Keratinocyte (primary cell): ENCODE data around the gene INAFM2. TPM values are rescaled to one million over a fixed set of nuclear protein-coding genes. Genes with fewer than 3 reads are reported as not detected.

Experiments used
- DNase-seq: peaks from one replicate; pipeline ENCODE4 v3.0.0-alpha.2; 2011; ENCODE audit warnings: low read depth, missing footprints, low spot score
- FAIRE-seq: peaks from 2 replicates; lab custom pipeline; 2011; peaks lifted over from hg19 to GRCh38; lab: Jason Lieb, UNC
- H2AFZ ChIP-seq: 2 replicates; pipeline ENCODE4 v1.6.0; 2012; ENCODE audit warnings: low read length, control low read depth, inconsistent platforms; ENCODE audit not compliant: control insufficient read depth
- H3K27ac ChIP-seq: 2 replicates; pipeline ENCODE4 v1.5.1; 2011; ENCODE audit warnings: low read length; ENCODE audit not compliant: control insufficient read depth, insufficient read depth
- H3K27me3 ChIP-seq: 3 replicates; pipeline ENCODE4 v1.6.0; 2011; ENCODE audit warnings: low read length; ENCODE audit not compliant: control insufficient read depth, insufficient read depth; ENCODE audit errors: extremely low read depth
- H3K36me3 ChIP-seq, 2 experiments: 2 replicates in 1 of 2; 3 replicates in 1 of 2; pipeline ENCODE4 v1.5.1; 2011; ENCODE audit warnings: low read length in 2 of 2, mild to moderate bottlenecking in 1 of 2; ENCODE audit not compliant: control insufficient read depth in 2 of 2, insufficient read depth in 2 of 2; ENCODE audit errors: extremely low read depth in 1 of 2
- H3K4me1 ChIP-seq: 3 replicates; pipeline ENCODE4 v1.5.1; 2011; ENCODE audit warnings: low read length; ENCODE audit not compliant: control insufficient read depth, insufficient read depth; ENCODE audit errors: extremely low read depth
- H3K4me2 ChIP-seq: 3 replicates; pipeline ENCODE4 v1.6.0; 2011; ENCODE audit warnings: low read depth, low read length; ENCODE audit not compliant: control insufficient read depth, insufficient read depth; ENCODE audit errors: extremely low read depth
- H3K4me3 ChIP-seq, 3 experiments: fragments of 200-600 bp in 1 of 3; sonication (generic) in 1 of 3; 2 replicates in 2 of 3; 3 replicates in 1 of 3; pipeline ENCODE4 v1.5.1; 2011 to 2016; ENCODE audit warnings: low read length in 3 of 3, mild to moderate bottlenecking in 3 of 3, control low read depth in 2 of 3, inconsistent platforms in 1 of 3, low read depth in 1 of 3, mixed read lengths in 1 of 3, mixed run types in 1 of 3, moderate library complexity in 1 of 3; ENCODE audit not compliant: control insufficient read depth in 2 of 3, insufficient read depth in 2 of 3; ENCODE audit errors: extremely low read depth in 1 of 3
- H3K79me2 ChIP-seq: 2 replicates; pipeline ENCODE4 v1.6.0; 2012; ENCODE audit warnings: low read length; ENCODE audit not compliant: control insufficient read depth, insufficient read depth
- H3K9ac ChIP-seq: 3 replicates; pipeline ENCODE4 v1.6.0; 2011; ENCODE audit warnings: low read length; ENCODE audit not compliant: control insufficient read depth, insufficient read depth; ENCODE audit errors: extremely low read depth
- H3K9me1 ChIP-seq: 3 replicates; pipeline ENCODE4 v1.6.0; 2011; ENCODE audit warnings: low read length; ENCODE audit not compliant: control insufficient read depth, insufficient read depth; ENCODE audit errors: extremely low read depth
- H3K9me3 ChIP-seq: 2 replicates; pipeline ENCODE4 v1.5.1; 2012; ENCODE audit warnings: low read depth, low read length; ENCODE audit not compliant: control insufficient read depth
- H4K20me1 ChIP-seq: 3 replicates; pipeline ENCODE4 v1.6.0; 2011; ENCODE audit warnings: low read length; ENCODE audit not compliant: control insufficient read depth, insufficient read depth; ENCODE audit errors: extremely low read depth
- EZH2 ChIP-seq: IDR thresholded peaks from one replicate; pipeline ENCODE4 v1.6.1; 2012; ENCODE audit warnings: inconsistent platforms, mild to moderate bottlenecking, low read length, moderate library complexity
- dilution Hi-C: fragments of 300-500 bp; cut with MboI; formaldehyde crosslinking; loops from one replicate; pipeline ENCODE4 v1.7.0; 2020; ENCODE audit warnings: low sequenced_read_pairs; ENCODE audit not compliant: extremely low pct_ligation_motif_present
- polyA plus RNA-seq, 5 experiments: library from polyadenylated mRNA; depleted of rRNA in 3 of 5; stranded (reverse) in 3 of 5; stranded (forward) in 1 of 5; unstranded in 1 of 5; fragments of >200 nt; gene quantifications; 1 replicate in 1 of 5; 2 replicates in 3 of 5; 3 replicates in 1 of 5; pipeline versions ENCODE4 v1.2.1 to v1.2.3, GENCODE V29; 2011 to 2012; ENCODE audit warnings: missing spikeins in 2 of 5, low read depth in 1 of 5, low replicate concordance in 1 of 5
- TF ChIP-seq, protein P1 (sequence below), 3 experiments: IDR thresholded peaks in 1 of 3; conservative IDR thresholded peaks in 1 of 3; optimal IDR thresholded peaks in 1 of 3; 2 replicates in 2 of 3; 3 replicates in 1 of 3; pipeline versions ENCODE3 to v1.5.1; 2011; ENCODE audit warnings: low read length in 3 of 3, mild to moderate bottlenecking in 3 of 3, moderate library complexity in 2 of 3, control low read depth in 1 of 3, inconsistent platforms in 1 of 3; ENCODE audit not compliant: insufficient read depth in 2 of 3; ENCODE audit errors: extremely low read depth in 1 of 3

INAFM2 gene
- polyA plus RNA-seq, 1 donor (not counting 4 experiments of a cell fraction or from before 2014, with no cell fraction given) = 15.2 TPM

DNA sequence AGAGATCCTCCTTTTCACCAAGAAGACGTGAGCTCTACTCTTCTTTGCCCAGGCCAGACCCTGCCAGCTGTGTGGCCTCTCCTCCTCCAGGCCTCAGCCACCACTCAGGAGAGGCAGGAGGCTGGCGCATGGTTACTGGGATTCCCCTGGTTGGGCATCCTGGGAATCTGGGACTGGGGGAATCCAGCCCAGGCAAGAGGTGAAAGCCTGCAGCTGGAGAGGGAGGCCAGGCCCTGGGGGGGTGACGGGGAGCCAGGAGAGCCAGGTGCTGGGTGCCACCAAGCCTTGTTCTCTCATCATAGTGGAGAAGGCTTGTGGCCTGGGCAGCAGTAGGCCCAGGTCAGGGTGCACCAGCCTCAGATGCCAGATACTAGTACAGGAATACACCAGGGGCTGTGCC is 11.0 kb downstream of the INAFM2 start:
- no peaks in the 10 kb centered on the region for H4K20me1 ChIP-seq
- peaks cover 24% of the 10 kb centered on the region for H3K79me2 ChIP-seq
- H3K36me3 ChIP-seq = peaks cover 22 to 39% of the 10 kb centered on the region in 2 experiments
- DNase-seq (no peak), FAIRE-seq (no peak)
- H3K27me3 ChIP-seq = no peaks in the 10 kb centered on the region
- no peak overlapping the region for H3K4me2 ChIP-seq
- peak overlapping the region; percentile 11 for H3K27ac ChIP-seq
- H3K9me3 ChIP-seq = no peaks in the 10 kb centered on the region
- dilution Hi-C loops = no loop called here
- H3K9ac ChIP-seq = no peak overlapping the region
- H2AFZ ChIP-seq = no peak overlapping the region
- H3K9me1 ChIP-seq = peaks cover 2% of the 10 kb centered on the region
- TF ChIP-seq, protein P1, sequence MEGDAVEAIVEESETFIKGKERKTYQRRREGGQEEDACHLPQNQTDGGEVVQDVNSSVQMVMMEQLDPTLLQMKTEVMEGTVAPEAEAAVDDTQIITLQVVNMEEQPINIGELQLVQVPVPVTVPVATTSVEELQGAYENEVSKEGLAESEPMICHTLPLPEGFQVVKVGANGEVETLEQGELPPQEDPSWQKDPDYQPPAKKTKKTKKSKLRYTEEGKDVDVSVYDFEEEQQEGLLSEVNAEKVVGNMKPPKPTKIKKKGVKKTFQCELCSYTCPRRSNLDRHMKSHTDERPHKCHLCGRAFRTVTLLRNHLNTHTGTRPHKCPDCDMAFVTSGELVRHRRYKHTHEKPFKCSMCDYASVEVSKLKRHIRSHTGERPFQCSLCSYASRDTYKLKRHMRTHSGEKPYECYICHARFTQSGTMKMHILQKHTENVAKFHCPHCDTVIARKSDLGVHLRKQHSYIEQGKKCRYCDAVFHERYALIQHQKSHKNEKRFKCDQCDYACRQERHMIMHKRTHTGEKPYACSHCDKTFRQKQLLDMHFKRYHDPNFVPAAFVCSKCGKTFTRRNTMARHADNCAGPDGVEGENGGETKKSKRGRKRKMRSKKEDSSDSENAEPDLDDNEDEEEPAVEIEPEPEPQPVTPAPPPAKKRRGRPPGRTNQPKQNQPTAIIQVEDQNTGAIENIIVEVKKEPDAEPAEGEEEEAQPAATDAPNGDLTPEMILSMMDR (optimal IDR thresholded peaks at IDR 0.05 in 1 of 3, IDR thresholded peaks at IDR 0.05 in 1 of 3, conservative IDR thresholded peaks at IDR 0.05 in 1 of 3; ENCODE audit: extremely low read depth in 1 of 3, insufficient read depth in 2 of 3, low read length in 3 of 3) = no peak
- TF ChIP-seq EZH2 = no peak
- H3K4me3 ChIP-seq = no peak overlapping the region
- H3K4me1 ChIP-seq = peaks cover 53% of the 10 kb centered on the region

DNA sequence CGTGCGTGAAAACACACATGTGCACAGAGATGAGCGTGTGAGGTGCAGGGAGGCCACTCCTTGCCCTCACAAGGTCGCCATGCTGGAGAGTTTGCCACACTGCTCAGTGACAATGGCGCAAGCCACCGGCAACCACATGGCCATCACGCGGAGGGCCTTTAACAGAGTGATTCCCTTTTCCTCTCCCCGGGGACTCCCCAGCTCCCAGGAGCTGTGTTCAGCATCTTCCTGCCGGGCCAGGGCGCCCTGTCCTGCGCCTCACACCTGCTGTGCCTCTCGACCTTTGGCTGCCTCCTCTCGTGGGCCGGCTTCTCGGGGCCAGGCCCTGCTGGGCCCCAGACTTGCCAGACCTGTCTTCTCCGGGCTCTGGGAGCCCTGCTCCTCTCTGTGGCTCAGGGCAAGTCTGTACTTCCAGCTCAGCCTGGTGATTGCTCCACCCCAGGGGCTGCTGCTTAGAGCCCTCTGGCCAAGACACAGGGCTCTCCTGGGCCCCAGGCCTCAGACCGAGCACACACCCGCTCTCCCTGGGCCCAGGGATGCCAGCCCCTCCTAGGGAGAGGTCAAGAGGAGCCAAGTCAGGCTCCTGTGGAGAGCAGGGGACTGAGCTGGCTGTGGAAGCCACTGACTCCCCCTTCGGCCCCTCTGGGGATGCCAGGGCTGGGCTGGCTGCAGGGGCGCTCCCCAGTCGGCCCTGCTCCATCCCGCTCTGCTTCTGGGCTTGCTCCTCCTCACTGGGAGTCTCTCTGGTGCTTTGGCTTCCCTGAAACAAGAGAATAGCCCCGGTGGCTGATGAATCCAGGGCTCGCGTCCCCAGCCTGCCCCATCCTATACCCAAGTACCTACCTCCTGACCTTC is 11.7 kb downstream of the INAFM2 start:
- dilution Hi-C loops = no loop called here

More for the DNA sequence above, 11.7 kb downstream of the INAFM2 start:
- Histone ChIP-seq H3K4me3 (no peak overlapping the region), H3K27me3 (no peaks in the 10 kb centered on the region), H3K36me3 (peaks cover 22 to 39% of the 10 kb centered on the region in 2 experiments), H3K79me2 (peaks cover 30% of the 10 kb centered on the region), H3K4me1 (peaks cover 59% of the 10 kb centered on the region), H3K27ac (no peak overlapping the region), H3K9ac (no peak overlapping the region), H3K4me2 (no peak overlapping the region), H3K9me3 (no peaks in the 10 kb centered on the region), H3K9me1 (peaks cover 2% of the 10 kb centered on the region), H2AFZ (no peak overlapping the region), H4K20me1 (no peaks in the 10 kb centered on the region)
- FAIRE-seq (no peak), DNase-seq (no peak)
- TF ChIP-seq, protein P1 (optimal IDR thresholded peaks at IDR 0.05 in 1 of 3, IDR thresholded peaks at IDR 0.05 in 1 of 3, conservative IDR thresholded peaks at IDR 0.05 in 1 of 3; ENCODE audit: extremely low read depth in 1 of 3, insufficient read depth in 2 of 3, low read length in 3 of 3) = no peak
- no peak for TF ChIP-seq EZH2
